SKM-1 (cell line): ENCODE measurements around the gene CIDEB.

Experiments
- DNase-seq: peaks from one replicate; lab custom pipeline; 2025; ENCODE audit not compliant: unreplicated experiment; lab: John Stamatoyannopoulos, UW

CIDEB gene

GRCh38 chr14:24291446-24292117 lies 16.2 kb downstream of the CIDEB start:
- DNase-seq = no peak

DNA sequence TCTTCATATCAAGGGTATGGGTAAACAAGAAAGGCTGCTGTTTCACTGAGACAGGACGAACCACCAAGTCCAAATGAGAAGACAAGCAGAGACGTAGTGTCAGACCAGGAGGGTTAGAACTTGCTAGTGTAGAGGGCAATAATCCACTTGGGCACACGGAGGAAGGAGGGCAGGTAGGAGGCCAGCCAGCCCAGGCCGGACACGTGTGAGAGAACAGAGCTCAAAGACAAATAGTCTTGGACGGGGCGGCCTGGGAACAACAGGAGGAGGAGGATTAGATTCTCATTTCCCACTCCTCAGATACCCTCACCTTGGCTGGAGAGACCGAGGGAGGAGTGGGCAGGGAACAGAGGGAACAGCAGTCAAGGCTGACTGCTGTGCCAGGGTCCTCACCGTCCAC lies 17.0 kb downstream of the CIDEB start:
- DNase-seq = no peak

DNA sequence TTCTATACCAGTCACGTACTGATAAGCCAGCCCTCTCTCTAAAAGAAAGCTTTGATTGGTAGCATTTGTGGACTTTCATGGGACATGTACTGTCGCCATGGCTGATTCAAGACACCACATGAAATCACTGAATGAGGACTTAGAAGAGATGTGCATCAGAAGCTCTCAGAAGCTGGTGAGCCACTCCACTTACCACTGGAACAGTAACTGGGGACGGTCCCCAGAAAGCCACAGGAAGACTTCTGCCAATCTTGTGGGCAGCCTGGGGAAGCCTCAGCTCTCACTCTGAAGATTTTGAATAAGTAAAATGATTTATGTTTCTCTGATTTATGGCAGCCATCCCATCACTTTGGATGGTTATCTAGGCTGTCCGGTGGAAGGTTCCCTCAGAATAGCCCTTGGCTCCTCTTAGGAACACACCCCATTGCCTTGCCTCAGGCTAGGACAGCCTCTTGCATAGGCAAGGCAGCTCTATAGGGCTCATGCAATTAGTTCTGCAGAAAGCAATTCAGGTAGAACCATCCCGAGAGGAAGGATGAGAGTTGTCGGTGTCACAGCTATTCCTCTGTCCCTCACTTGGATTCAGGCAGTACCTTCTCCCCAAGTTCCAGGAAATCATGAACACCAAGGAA lies 18.0 kb downstream of the CIDEB start:
- DNase-seq = no peak

DNA sequence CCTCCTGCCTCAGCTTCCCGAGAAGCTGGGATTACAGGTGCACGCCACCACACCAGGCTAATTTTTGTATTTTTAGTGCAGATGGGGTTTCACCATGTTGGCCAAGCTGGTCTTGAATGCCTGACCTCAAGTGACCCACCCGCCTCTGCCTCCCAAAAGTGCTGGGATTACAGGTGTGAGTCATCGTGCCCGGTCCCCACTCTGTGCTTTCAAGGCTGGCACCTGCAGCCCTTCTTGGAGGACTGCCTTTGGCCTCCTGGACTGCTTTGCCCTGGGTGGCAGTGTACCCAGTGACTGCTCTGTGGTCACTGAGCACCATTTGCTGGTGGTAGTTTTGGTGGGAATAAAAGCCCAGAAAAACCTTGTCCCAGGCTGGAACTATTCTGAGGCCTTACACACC lies 20.8 kb downstream of the CIDEB start:
- no peak for DNase-seq

GRCh38 chr14:24285351-24285750 lies 22.4 kb downstream of the CIDEB start:
- DNase-seq = no peak

DNA sequence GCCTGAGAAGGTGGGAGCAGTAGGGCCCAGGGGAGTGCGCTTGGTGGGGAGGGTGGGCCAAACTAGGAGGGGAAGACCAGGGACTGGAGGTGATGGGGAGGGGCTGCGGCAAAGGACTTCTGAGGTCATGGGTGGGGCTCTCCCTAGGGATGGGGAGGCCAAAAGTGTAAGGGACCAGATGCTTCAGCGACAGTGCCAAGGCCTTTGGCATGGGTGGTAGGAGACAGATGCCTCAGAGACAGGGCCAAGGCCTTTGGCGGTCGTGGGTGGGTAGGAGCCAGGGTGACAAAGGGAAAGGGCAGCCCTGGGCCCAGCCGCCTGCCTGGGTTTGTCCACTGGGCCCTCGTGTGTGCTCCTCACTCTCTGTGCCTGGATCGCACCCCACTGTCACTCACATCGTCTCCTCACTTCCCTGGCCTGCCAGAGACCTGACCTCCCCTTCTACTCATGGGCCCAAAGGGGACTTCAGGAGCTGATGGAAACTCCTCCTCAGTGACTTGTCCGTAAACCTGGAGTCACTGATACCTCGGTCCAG lies 23.2 kb downstream of the CIDEB start:
- DNase-seq = no peak

DNA sequence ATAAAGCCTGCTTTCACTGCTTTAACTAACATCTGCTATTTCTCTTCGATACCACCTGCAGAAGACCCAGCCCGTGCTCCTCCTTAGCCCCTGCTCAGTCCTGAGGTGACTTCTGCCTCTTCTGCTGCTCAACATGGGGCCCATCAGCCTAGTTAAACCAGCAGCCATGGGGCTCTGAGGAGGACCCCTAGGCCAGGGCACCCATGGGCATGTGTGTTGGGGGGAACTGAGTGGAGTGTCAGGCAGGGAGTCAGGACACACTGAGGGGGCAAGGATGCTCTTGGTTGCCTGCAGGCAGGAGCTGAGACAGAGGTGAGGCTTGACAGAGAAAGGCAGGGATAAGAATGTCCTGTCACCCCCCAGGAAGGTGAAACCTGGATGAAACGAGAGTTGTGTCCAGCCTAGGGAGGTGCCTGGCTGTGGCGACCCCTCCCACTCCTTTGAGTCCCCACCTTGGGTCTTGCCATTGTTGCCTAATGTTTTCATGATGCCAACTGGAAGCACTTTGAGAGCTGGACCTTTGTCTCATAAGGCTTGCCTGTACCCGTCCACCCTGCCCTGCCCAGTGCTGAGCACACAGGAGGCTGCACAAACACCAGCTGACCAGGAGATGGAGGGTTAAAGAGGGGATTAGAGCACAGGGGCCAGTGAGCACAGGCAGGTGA lies 23.8 kb downstream of the CIDEB start:
- DNase-seq = no peak

- DNase-seq = no peak
These were observed 25.0 kb downstream of the CIDEB start for GRCh38 chr14:24282736-24283135.

DNA sequence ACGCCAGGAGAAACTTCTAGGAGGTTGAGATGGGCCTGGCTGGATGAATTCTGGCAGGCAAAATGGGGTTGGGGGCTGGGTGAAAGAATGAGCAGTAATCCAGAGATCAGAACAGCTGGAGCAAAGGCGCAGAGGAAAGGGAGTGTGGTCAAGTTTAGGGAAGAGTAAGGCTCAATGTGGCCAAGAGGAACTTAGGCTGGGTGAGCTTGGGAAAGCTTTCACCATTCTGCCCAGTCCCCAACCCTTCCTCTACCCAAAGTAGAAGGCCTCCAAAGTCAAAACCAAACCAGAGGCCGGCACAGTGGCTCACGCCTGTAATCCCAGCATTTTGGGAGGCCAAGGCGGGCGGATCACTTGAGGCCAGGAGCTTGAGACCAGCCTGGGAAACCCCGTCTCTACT lies 26.1 kb downstream of the CIDEB start:
- DNase-seq = no peak

GRCh38 chr14:24280797-24281460 lies 26.8 kb downstream of the CIDEB start:
- no peak for DNase-seq

DNA sequence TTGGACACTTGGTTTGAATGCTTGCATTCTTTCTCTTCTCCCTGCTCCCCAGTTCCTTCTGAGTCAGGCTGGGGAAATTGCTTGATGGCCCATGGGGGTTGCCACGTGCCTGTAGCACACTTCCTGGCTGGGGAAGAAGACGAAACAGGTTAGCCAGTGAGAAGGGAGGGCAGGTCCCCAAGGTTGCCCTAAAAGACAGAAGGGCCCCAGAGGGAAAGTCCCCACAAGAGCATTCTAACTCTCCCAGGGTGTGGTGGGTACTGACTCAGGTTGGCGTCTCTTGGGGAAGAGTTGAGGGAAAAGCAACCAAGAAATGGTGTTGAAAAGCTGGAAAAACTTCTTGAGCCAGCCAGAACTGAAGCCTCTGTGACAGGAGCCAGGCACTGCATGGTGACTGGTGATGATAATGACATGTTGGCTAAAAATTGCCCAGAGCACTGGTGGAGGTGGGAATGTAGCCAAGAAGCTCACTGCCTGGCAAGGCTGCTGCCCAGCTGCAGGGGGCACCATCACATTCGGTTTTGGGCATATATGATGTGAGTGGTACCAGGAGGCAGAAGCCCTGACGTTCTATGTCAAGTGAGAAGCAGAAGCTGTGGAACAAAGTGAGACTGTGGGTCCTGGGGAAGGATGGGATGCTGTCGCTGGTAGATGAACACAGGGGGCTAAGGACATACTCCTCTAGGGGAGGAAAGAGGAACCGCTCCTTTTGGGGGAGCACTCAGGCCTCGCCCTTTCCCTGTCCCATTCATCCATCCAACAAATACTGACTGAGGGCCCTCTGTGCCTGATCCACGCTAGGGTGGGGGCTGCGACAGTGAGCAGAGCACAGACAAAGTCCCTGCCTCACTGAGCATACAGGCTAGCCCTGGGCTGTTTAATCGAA lies 28.2 kb downstream of the CIDEB start:
- no peak for DNase-seq

GRCh38 chr14:24278424-24278823 lies 29.4 kb downstream of the CIDEB start:
- DNase-seq = no peak

DNA sequence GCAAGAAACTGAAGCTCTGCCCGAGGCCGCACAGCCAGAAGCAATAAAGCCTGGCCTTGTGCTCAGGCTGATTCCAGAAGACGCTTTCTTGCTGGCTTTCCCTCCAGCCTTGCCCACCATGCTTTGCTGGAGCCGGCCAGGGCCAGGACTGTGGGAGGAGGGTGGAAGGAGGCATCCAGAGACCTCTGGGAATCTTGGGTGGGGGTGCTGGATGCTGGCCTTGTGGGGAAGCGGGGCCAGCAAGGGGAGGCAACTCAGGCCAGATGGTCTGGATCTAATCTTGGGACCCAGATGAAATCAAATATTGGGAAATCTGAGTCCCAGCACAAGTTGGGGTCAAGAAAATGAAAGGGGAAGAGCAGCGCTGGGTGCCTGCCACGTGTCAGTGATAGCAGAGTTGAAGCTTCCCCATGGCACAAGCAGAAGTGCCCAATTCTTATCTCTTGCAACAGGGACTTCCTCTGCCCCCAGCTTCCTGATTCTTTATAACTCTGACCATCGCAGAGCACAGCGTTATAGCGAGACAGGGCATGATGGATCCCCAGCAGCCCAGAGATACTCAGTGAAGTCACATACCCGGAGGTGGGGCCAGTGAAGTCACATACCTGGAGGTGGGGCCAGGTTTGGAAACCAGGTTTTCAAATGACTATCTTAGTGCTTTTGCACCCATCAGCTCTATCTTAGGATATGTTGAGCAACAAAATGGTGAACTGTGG lies 30.0 kb downstream of the CIDEB start:
- peak; percentile 64 for DNase-seq

DNA sequence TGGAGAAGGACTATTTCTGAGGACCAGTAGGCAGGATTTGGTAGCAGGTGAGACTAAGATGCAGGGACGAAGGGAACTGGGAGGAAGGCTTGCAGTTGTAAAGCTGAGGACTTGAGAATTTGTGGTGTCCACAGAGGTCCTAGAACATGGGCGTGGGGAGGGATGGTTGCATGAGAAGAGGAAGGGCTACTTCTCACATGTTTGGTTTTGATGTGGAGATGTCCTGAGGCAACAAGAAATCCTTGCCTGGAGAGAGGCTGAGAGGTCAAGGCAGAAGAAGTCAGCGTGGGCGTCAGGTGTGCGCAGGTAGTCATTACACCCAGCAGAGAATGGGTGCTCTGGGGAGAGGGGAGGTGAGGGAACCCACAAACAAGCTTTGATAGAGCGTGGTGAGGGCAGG lies 30.7 kb downstream of the CIDEB start:
- DNase-seq = no peak

DNA sequence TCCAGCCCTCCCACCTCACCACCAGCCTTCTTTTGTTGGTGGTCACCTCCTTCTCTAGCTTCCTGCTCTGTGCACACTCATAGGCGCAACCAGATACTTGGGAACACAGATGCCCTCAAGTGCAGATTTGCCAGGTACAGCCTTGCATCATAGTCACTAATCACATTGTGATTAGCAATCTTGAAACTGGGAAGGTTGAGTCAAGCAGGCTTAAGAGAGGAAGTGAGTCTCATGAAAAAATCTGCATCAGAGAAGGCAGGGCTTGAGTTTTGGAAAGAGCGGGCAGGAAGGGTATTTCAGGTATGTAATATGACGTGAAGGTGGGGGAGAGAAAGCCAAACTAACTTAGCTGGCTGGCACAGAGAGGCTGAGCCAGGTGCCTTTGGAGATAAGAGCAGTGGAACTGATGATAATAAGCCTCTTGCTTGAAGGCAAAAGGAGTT lies 33.7 kb downstream of the CIDEB start:
- DNase-seq = peak; percentile 14

- DNase-seq = no peak
These were observed 34.3 kb downstream of the CIDEB start for GRCh38 chr14:24273422-24273998.

- DNase-seq = no peak
These were observed 35.3 kb downstream of the CIDEB start for GRCh38 chr14:24272467-24272866.

DNA sequence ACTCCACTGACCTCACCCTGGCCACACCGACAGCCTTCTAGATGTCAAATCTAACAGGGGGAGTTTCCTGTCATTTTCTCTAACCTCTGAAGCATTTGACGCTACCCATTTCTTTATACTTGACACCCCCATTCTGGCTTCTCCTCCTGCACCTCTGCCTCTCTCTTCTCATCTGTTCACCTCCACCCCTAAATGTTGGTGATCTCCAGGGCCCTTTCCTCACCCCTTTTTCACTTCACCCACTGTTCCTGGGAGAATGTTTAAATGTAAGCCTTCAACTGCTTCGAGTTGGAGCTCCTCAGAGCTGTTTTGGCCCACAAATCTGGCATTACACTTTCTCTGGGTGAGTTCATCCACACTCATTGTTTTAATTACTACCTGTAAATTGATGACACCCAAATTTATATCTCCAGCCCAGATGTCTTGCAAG lies 35.9 kb downstream of the CIDEB start:
- no peak for DNase-seq

- peak; percentile 16 for DNase-seq
These were observed 36.5 kb downstream of the CIDEB start, which contains the start of gene RABGGTA for GRCh38 chr14:24271134-24271833. Gene RABGGTA, minus strand, starts transcription at chr14:24271597. Its CDS starts 482 bp downstream, at chr14:24271115.
